ENCODE measurements around the gene WWOX.

The WWOX gene

GRCh38 chr16:78257376-78257728 lies 157.9 kb downstream of the WWOX start:
- H3K4me2 ChIP-seq (ENCODE audit: low read depth, low read length), result no peak overlapping the region
- no peaks in the 10 kb centered on the region for H3K9me3 ChIP-seq (replicated peaks; ENCODE audit: insufficient read depth, low read length)
- no peak overlapping the region for H2AFZ ChIP-seq (ENCODE audit: low read length)
- H3K27me3 ChIP-seq (replicated peaks; ENCODE audit: insufficient read depth, low read length), result no peaks in the 10 kb centered on the region
- H3K9ac ChIP-seq (ENCODE audit: low read length), result no peak overlapping the region
- no peaks in the 10 kb centered on the region for H3F3A ChIP-seq (ENCODE audit: insufficient read depth, low read length)
- H3K9me2 ChIP-seq (replicated peaks; ENCODE audit: insufficient read depth, low read length), result no peaks in the 10 kb centered on the region
- DNase-seq, result no peak
- no peak overlapping the region for H3K4me3 ChIP-seq (ENCODE audit: low read length)
- TF ChIP-seq, protein P1, sequence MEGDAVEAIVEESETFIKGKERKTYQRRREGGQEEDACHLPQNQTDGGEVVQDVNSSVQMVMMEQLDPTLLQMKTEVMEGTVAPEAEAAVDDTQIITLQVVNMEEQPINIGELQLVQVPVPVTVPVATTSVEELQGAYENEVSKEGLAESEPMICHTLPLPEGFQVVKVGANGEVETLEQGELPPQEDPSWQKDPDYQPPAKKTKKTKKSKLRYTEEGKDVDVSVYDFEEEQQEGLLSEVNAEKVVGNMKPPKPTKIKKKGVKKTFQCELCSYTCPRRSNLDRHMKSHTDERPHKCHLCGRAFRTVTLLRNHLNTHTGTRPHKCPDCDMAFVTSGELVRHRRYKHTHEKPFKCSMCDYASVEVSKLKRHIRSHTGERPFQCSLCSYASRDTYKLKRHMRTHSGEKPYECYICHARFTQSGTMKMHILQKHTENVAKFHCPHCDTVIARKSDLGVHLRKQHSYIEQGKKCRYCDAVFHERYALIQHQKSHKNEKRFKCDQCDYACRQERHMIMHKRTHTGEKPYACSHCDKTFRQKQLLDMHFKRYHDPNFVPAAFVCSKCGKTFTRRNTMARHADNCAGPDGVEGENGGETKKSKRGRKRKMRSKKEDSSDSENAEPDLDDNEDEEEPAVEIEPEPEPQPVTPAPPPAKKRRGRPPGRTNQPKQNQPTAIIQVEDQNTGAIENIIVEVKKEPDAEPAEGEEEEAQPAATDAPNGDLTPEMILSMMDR (IDR thresholded peaks at IDR 0.05; ENCODE audit: low read length), result no peak
- TF ChIP-seq EZH2 (optimal IDR thresholded peaks at IDR 0.05; ENCODE audit: low read depth, low read length), result no peak
- no peak for TF ChIP-seq EZH2phosphoT487 (IDR thresholded peaks at IDR 0.05; ENCODE audit: low read length)
- no peaks in the 10 kb centered on the region for H3K36me3 ChIP-seq (replicated peaks; ENCODE audit: insufficient read depth, low read length)
- no peaks in the 10 kb centered on the region for H3K79me2 ChIP-seq (ENCODE audit: low read length)
- H4K20me1 ChIP-seq (ENCODE audit: insufficient read depth, low read length), result no peaks in the 10 kb centered on the region
- no peak overlapping the region for H3K27ac ChIP-seq (ENCODE audit: low read length)
- H3K4me1 ChIP-seq (ENCODE audit: low read length), result no peaks in the 10 kb centered on the region

- Histone ChIP-seq H3K27me3 (replicated peaks; ENCODE audit: insufficient read depth, low read length) (no peaks in the 10 kb centered on the region), H3K36me3 (replicated peaks; ENCODE audit: insufficient read depth, low read length) (no peaks in the 10 kb centered on the region), H3K27ac (ENCODE audit: low read length) (no peak overlapping the region), H2AFZ (ENCODE audit: low read length) (no peak overlapping the region), H3K4me3 (ENCODE audit: low read length) (no peak overlapping the region), H3K4me2 (ENCODE audit: low read depth, low read length) (no peak overlapping the region), H3K4me1 (ENCODE audit: low read length) (no peaks in the 10 kb centered on the region), H3K79me2 (ENCODE audit: low read length) (no peaks in the 10 kb centered on the region), H3K9me3 (replicated peaks; ENCODE audit: insufficient read depth, low read length) (no peaks in the 10 kb centered on the region), H3K9me2 (replicated peaks; ENCODE audit: insufficient read depth, low read length) (no peaks in the 10 kb centered on the region), H4K20me1 (ENCODE audit: insufficient read depth, low read length) (no peaks in the 10 kb centered on the region), H3F3A (ENCODE audit: insufficient read depth, low read length) (no peaks in the 10 kb centered on the region), H3K9ac (ENCODE audit: low read length) (no peak overlapping the region)
- DNase-seq, result no peak
- TF ChIP-seq, protein P1 (IDR thresholded peaks at IDR 0.05; ENCODE audit: low read length), result no peak
- TF ChIP-seq EZH2phosphoT487 (IDR thresholded peaks at IDR 0.05; ENCODE audit: low read length) (no peak), EZH2 (optimal IDR thresholded peaks at IDR 0.05; ENCODE audit: low read depth, low read length) (no peak)
Observed at GRCh38 chr16:78258375-78259065, 159.1 kb downstream of the WWOX start.

DNA sequence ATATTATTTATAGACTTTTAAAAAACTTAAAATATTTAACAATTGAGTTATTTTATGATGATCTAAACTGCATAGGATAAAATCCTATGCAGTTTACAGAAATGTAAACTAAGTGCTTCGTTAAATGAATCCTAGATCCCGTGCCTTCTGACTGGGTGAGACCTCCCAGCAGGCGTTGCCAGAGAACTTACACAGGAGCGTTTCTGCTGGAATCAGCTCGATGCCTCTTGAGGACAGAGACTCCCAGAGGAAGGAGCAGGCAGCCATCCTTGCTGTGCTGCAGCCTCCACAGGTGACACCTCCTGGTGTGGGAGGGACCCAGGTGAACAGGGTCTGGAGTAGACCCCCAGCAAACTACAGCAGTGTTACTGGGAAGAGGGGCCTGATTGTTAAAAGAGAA lies 160.4 kb downstream of the WWOX start:
- Histone ChIP-seq H3K36me3 (replicated peaks; ENCODE audit: insufficient read depth, low read length) (no peaks in the 10 kb centered on the region), H2AFZ (ENCODE audit: low read length) (no peak overlapping the region), H3K4me2 (ENCODE audit: low read depth, low read length) (no peak overlapping the region), H3K4me1 (ENCODE audit: low read length) (no peaks in the 10 kb centered on the region), H4K20me1 (ENCODE audit: insufficient read depth, low read length) (no peaks in the 10 kb centered on the region), H3F3A (ENCODE audit: insufficient read depth, low read length) (no peaks in the 10 kb centered on the region), H3K9me3 (replicated peaks; ENCODE audit: insufficient read depth, low read length) (no peaks in the 10 kb centered on the region), H3K9ac (ENCODE audit: low read length) (no peak overlapping the region), H3K9me2 (replicated peaks; ENCODE audit: insufficient read depth, low read length) (no peaks in the 10 kb centered on the region), H3K79me2 (ENCODE audit: low read length) (no peaks in the 10 kb centered on the region), H3K27ac (ENCODE audit: low read length) (no peak overlapping the region), H3K4me3 (ENCODE audit: low read length) (no peak overlapping the region), H3K27me3 (replicated peaks; ENCODE audit: insufficient read depth, low read length) (no peaks in the 10 kb centered on the region)
- no peak for DNase-seq
- no peak for TF ChIP-seq EZH2phosphoT487 (IDR thresholded peaks at IDR 0.05; ENCODE audit: low read length)
- TF ChIP-seq, protein P1 (IDR thresholded peaks at IDR 0.05; ENCODE audit: low read length), result no peak
- TF ChIP-seq EZH2 (optimal IDR thresholded peaks at IDR 0.05; ENCODE audit: low read depth, low read length), result no peak

All from MM.1S (cell line).